Mesothelial cell of epicardium (in vitro differentiated cells): ENCODE results near the gene CD37. TPM values are rescaled to one million over a fixed set of nuclear protein-coding genes. Genes with fewer than 3 reads are reported as not detected.

Experiments used
- DNase-seq, 2 experiments: peaks; one replicate each; pipeline ENCODE4 v3.0.0; 2021; ENCODE audit warnings: low spot score in 2 of 2; ENCODE audit not compliant: unreplicated experiment in 2 of 2
- H3K27ac Mint-ChIP-seq: 2 replicates; pipeline ENCODE4 v1.8.0; 2021; ENCODE audit warnings: mixed read lengths
- H3K27me3 Mint-ChIP-seq: 2 replicates; pipeline ENCODE4 v1.8.0; 2021; ENCODE audit warnings: low read depth, mixed read lengths
- H3K36me3 Mint-ChIP-seq: 2 replicates; pipeline ENCODE4 v1.8.0; 2021; ENCODE audit warnings: mixed read lengths
- H3K4me1 Mint-ChIP-seq: 2 replicates; pipeline ENCODE4 v1.8.0; 2021; ENCODE audit warnings: mixed read lengths
- H3K4me3 Mint-ChIP-seq: 2 replicates; pipeline ENCODE4 v1.8.0; 2021; ENCODE audit warnings: mild to moderate bottlenecking, moderate library complexity, mixed read lengths
- H3K9me3 Mint-ChIP-seq: 2 replicates; pipeline ENCODE4 v1.8.0; 2021; ENCODE audit warnings: mixed read lengths
- CTCF ChIP-seq: fragments of 200-600 bp; sonication (generic); IDR thresholded peaks from one replicate; pipeline ENCODE4 v1.5.0; 2021; ENCODE audit warnings: antibody characterized with exemption; ENCODE audit not compliant: unreplicated experiment
- total RNA-seq: library from RNA; stranded (reverse); gene quantifications from 3 replicates; pipeline ENCODE4 v1.2.1, GENCODE V29; 2021

The CD37 gene
- total RNA-seq, 1 donor from 2014 or later, result not detected

- no peak overlapping the region for H3K4me3 Mint-ChIP-seq
- no peaks in the 10 kb centered on the region for H3K9me3 Mint-ChIP-seq
- H3K27me3 Mint-ChIP-seq, result no peaks in the 10 kb centered on the region
- DNase-seq, result no peak
- TF ChIP-seq CTCF, result no peak
- peaks cover 63% of the 10 kb centered on the region for H3K36me3 Mint-ChIP-seq
- H3K27ac Mint-ChIP-seq, result no peak overlapping the region
- H3K4me1 Mint-ChIP-seq, result peaks cover 2% of the 10 kb centered on the region
These were observed 13.3 kb downstream of the CD37 start for GRCh38 chr19:49348305-49349189.

- DNase-seq, result no peak
- peak overlapping the region; percentile 43 for H3K27ac Mint-ChIP-seq
- TF ChIP-seq CTCF, result no peak
- no peak overlapping the region for H3K4me3 Mint-ChIP-seq
- no peaks in the 10 kb centered on the region for H3K27me3 Mint-ChIP-seq
- peaks cover 61% of the 10 kb centered on the region for H3K36me3 Mint-ChIP-seq
- no peaks in the 10 kb centered on the region for H3K9me3 Mint-ChIP-seq
- peaks cover 2% of the 10 kb centered on the region for H3K4me1 Mint-ChIP-seq
These were observed 14.4 kb downstream of the CD37 start for GRCh38 chr19:49349567-49349966.

GRCh38 chr19:49355909-49356353 is 20.7 kb downstream of the CD37 start:
- peak overlapping the region; percentile 88 for H3K27ac Mint-ChIP-seq
- peak overlapping the region; percentile 50 for H3K4me3 Mint-ChIP-seq
- no peak for DNase-seq

GRCh38 chr19:49356382-49356781 is 21.2 kb downstream of the CD37 start:
- Mint-ChIP-seq H3K9me3 (no peaks in the 10 kb centered on the region), H3K4me3 (peak overlapping the region; percentile 50), H3K4me1 (peaks cover 27% of the 10 kb centered on the region), H3K27me3 (no peaks in the 10 kb centered on the region), H3K36me3 (peaks cover 35% of the 10 kb centered on the region), H3K27ac (peak overlapping the region; percentile 88)
- DNase-seq, result no peak
- no peak for TF ChIP-seq CTCF

More at GRCh38 chr19:49355909-49356353, 20.7 kb downstream of the CD37 start:
- H3K9me3 Mint-ChIP-seq, result no peaks in the 10 kb centered on the region
- H3K4me1 Mint-ChIP-seq, result peaks cover 27% of the 10 kb centered on the region
- TF ChIP-seq CTCF, result no peak
- H3K36me3 Mint-ChIP-seq, result peaks cover 39% of the 10 kb centered on the region
- H3K27me3 Mint-ChIP-seq, result no peaks in the 10 kb centered on the region

- peaks cover 27% of the 10 kb centered on the region for H3K4me1 Mint-ChIP-seq
- no peaks in the 10 kb centered on the region for H3K27me3 Mint-ChIP-seq
- H3K4me3 Mint-ChIP-seq, result peak overlapping the region; percentile 50
- H3K36me3 Mint-ChIP-seq, result peaks cover 30% of the 10 kb centered on the region
- H3K9me3 Mint-ChIP-seq, result no peaks in the 10 kb centered on the region
- TF ChIP-seq CTCF, result no peak
- H3K27ac Mint-ChIP-seq, result peak overlapping the region; percentile 88
- DNase-seq, result no peak
These were observed 22.0 kb downstream of the CD37 start for GRCh38 chr19:49357186-49357585.
